GM23248 (cell line): ENCODE measurements around the gene GRK3. TPM values are rescaled to one million over a fixed set of nuclear protein-coding genes. Genes with fewer than 3 reads are reported as not detected.

Experiments used
- DNase-seq: peaks from one replicate; pipeline ENCODE4 v3.0.0-alpha.2; 2015
- H2AFZ ChIP-seq: fragments of 200-600 bp; sonication (generic); 2 replicates; pipeline ENCODE4 v1.6.1; 2016; ENCODE audit warnings: antibody characterized with exemption
- H3F3A ChIP-seq: fragments of 200-600 bp; sonication (generic); 2 replicates; pipeline ENCODE4 v1.6.1; 2016; ENCODE audit warnings: mild to moderate bottlenecking, antibody characterized with exemption, mixed run types; ENCODE audit not compliant: insufficient read depth
- H3K27ac ChIP-seq: fragments of 200-600 bp; sonication (generic); 2 replicates; pipeline ENCODE4 v1.5.1; 2016; ENCODE audit warnings: mild to moderate bottlenecking
- H3K27me3 ChIP-seq: fragments of 200-600 bp; sonication (generic); replicated peaks from 2 replicates; pipeline ENCODE4 v1.6.1; 2016; ENCODE audit warnings: mild to moderate bottlenecking; ENCODE audit not compliant: insufficient read depth
- H3K36me3 ChIP-seq: fragments of 200-600 bp; sonication (generic); 2 replicates; pipeline ENCODE4 v1.6.1; 2016; ENCODE audit warnings: low read depth, mild to moderate bottlenecking
- H3K4me1 ChIP-seq: fragments of 200-600 bp; sonication (generic); 2 replicates; pipeline ENCODE4 v1.6.1; 2016; ENCODE audit warnings: mild to moderate bottlenecking; ENCODE audit not compliant: insufficient read depth
- H3K4me2 ChIP-seq: fragments of 200-600 bp; sonication (generic); one replicate; pipeline ENCODE4 v1.6.1; 2016; ENCODE audit warnings: mild to moderate bottlenecking; ENCODE audit not compliant: unreplicated experiment
- H3K4me3 ChIP-seq: fragments of 200-600 bp; sonication (generic); 2 replicates; pipeline ENCODE4 v1.5.1; 2016; ENCODE audit warnings: mild to moderate bottlenecking
- H3K79me2 ChIP-seq: fragments of 200-600 bp; sonication (generic); 2 replicates; pipeline ENCODE4 v1.6.1; 2016; ENCODE audit warnings: mild to moderate bottlenecking; ENCODE audit not compliant: insufficient read depth
- H3K9ac ChIP-seq: fragments of 200-600 bp; sonication (generic); 2 replicates; pipeline ENCODE4 v1.6.1; 2016; ENCODE audit warnings: mild to moderate bottlenecking
- H3K9me2 ChIP-seq: fragments of 200-600 bp; sonication (generic); 2 replicates; pipeline ENCODE4 v1.6.1; 2016; ENCODE audit warnings: mixed run types, mild to moderate bottlenecking, moderate library complexity; ENCODE audit not compliant: insufficient read depth
- H3K9me3 ChIP-seq: fragments of 200-600 bp; sonication (generic); one replicate; pipeline ENCODE4 v1.6.1; 2017; ENCODE audit warnings: low read depth
- H4K20me1 ChIP-seq: fragments of 200-600 bp; sonication (generic); 2 replicates; pipeline ENCODE4 v1.6.0; 2016; ENCODE audit not compliant: insufficient read depth
- EZH2 ChIP-seq: fragments of 200-600 bp; sonication (generic); IDR thresholded peaks from 2 replicates; pipeline ENCODE4 v1.6.1; 2018; ENCODE audit warnings: antibody characterized with exemption, mild to moderate bottlenecking; ENCODE audit not compliant: insufficient read depth, poor library complexity, severe bottlenecking
- EZH2phosphoT487 ChIP-seq: fragments of 200-600 bp; sonication (generic); IDR thresholded peaks from 2 replicates; pipeline ENCODE4 v1.6.1; 2018; ENCODE audit warnings: antibody characterized with exemption, moderate library complexity, mild to moderate bottlenecking, low read depth; ENCODE audit not compliant: insufficient read depth
- WGBS, 2 experiments: methylation state at CpG; one replicate each; pipeline ENCODE4 v1.1.6; 2015 to 2017; ENCODE audit warnings: low lambda C conversion rate in 2 of 2, low coverage in 1 of 2; ENCODE audit errors: missing lambda C conversion rate in 2 of 2; 5-methylcytosine and 5-hydroxymethylcytosine counted together
- in situ Hi-C: fragments of 300-500 bp; cut with MboI; formaldehyde crosslinking; loops from 2 replicates; pipeline ENCODE4 v1.15.0; 2020
- polyA plus RNA-seq: library from polyadenylated mRNA; unstranded; fragments of >200 nt; fragmentation: Nextera tagmentation; extraction: Ambion mirVana; gene quantifications from 2 replicates; pipeline ENCODE4 v1.2.1, GENCODE V29; 2016
- small RNA-seq: library from RNA; depleted of rRNA; stranded (forward); fragments of <200 nt; gene quantifications from one replicate; pipeline ENCODE3, GENCODE V24; 2014; ENCODE audit warnings: low read depth, low replicate concordance
- total RNA-seq: library from RNA; depleted of rRNA; stranded (reverse); fragments of >200 nt; shearing (Covaris generic); gene quantifications from 2 replicates; pipeline ENCODE4 v1.2.3, GENCODE V29; 2014; rRNA removed

GRK3 gene
- total and polyA plus RNA-seq, 2 experiments from 2014 or later = 0.08 to 0.11 TPM

- Histone ChIP-seq H3F3A (no peaks in the 10 kb centered on the region), H3K4me3 (no peak overlapping the region), H3K9me3 (no peaks in the 10 kb centered on the region), H3K4me2 (no peak overlapping the region), H4K20me1 (no peaks in the 10 kb centered on the region), H2AFZ (no peak overlapping the region), H3K27ac (no peak overlapping the region), H3K79me2 (no peaks in the 10 kb centered on the region), H3K36me3 (no peaks in the 10 kb centered on the region), H3K9ac (no peak overlapping the region), H3K4me1 (no peaks in the 10 kb centered on the region), H3K9me2 (no peaks in the 10 kb centered on the region), H3K27me3 (no peaks in the 10 kb centered on the region)
- peak; percentile 18 for DNase-seq
- TF ChIP-seq EZH2 = no peak
- no peak for TF ChIP-seq EZH2phosphoT487
- 56 to 58% methylated on average over 11 to 12 of the region's 12 CpGs for WGBS, 2 experiments
- in situ Hi-C loops = loop anchor here (5.0 kb wide), 1 partner anchor 322 kb away; no protein-coding TSS in a partner anchor
These were observed 210.1 kb downstream of the GRK3 start for GRCh38 chr22:25774575-25775026.

- in situ Hi-C loops = no loop called here
- no peaks in the 10 kb centered on the region for H3K4me1 ChIP-seq
- 35 to 47% methylated on average over 7 to 8 of the region's 8 CpGs for WGBS, 2 experiments
- no peaks in the 10 kb centered on the region for H3K27me3 ChIP-seq
- no peaks in the 10 kb centered on the region for H3K9me3 ChIP-seq
- H3K36me3 ChIP-seq = no peaks in the 10 kb centered on the region
- no peak overlapping the region for H3K27ac ChIP-seq
- peak; percentile 27 for DNase-seq
- no peak overlapping the region for H3K4me2 ChIP-seq
- H3K79me2 ChIP-seq = no peaks in the 10 kb centered on the region
- no peaks in the 10 kb centered on the region for H3F3A ChIP-seq
- TF ChIP-seq EZH2phosphoT487 (no peak), EZH2 (no peak)
- no peaks in the 10 kb centered on the region for H4K20me1 ChIP-seq
- no peaks in the 10 kb centered on the region for H3K9me2 ChIP-seq
- no peak overlapping the region for H3K4me3 ChIP-seq
- no peak overlapping the region for H3K9ac ChIP-seq
- H2AFZ ChIP-seq = no peak overlapping the region
These were observed 211.1 kb downstream of the GRK3 start for GRCh38 chr22:25775531-25775930.

GRCh38 chr22:25777411-25777810, 212.9 kb downstream of the GRK3 start:
- no peak overlapping the region for H2AFZ ChIP-seq
- no peak overlapping the region for H3K9ac ChIP-seq
- no peaks in the 10 kb centered on the region for H3K4me1 ChIP-seq
- 69 to 70% methylated on average over 9 of the region's 9 CpGs for WGBS, 2 experiments
- H3K4me3 ChIP-seq = no peak overlapping the region
- H3K9me3 ChIP-seq = no peaks in the 10 kb centered on the region
- H3K36me3 ChIP-seq = no peaks in the 10 kb centered on the region
- no peak overlapping the region for H3K4me2 ChIP-seq
- no peaks in the 10 kb centered on the region for H3K9me2 ChIP-seq
- no peaks in the 10 kb centered on the region for H3K79me2 ChIP-seq
- TF ChIP-seq EZH2 (no peak), EZH2phosphoT487 (no peak)
- DNase-seq = no peak
- H3K27ac ChIP-seq = no peak overlapping the region
- H4K20me1 ChIP-seq = no peaks in the 10 kb centered on the region
- in situ Hi-C loops = no loop called here
- no peaks in the 10 kb centered on the region for H3F3A ChIP-seq
- H3K27me3 ChIP-seq = no peaks in the 10 kb centered on the region

- Histone ChIP-seq H3K4me2 (no peak overlapping the region), H3K36me3 (no peaks in the 10 kb centered on the region), H3K4me1 (no peaks in the 10 kb centered on the region), H3K27me3 (no peaks in the 10 kb centered on the region), H3K9me3 (no peaks in the 10 kb centered on the region), H2AFZ (no peak overlapping the region), H3K79me2 (no peaks in the 10 kb centered on the region), H3F3A (no peaks in the 10 kb centered on the region), H3K4me3 (no peak overlapping the region), H3K27ac (no peak overlapping the region), H4K20me1 (no peaks in the 10 kb centered on the region), H3K9me2 (no peaks in the 10 kb centered on the region), H3K9ac (no peak overlapping the region)
- in situ Hi-C loops = no loop called here
- DNase-seq = peak; percentile 67
- WGBS, 2 experiments = 18 to 25% methylated on average over 8 of the region's 8 CpGs
- TF ChIP-seq EZH2phosphoT487 (no peak), EZH2 (no peak)
These were observed 213.4 kb downstream of the GRK3 start for GRCh38 chr22:25777870-25778269.

Small RNAs within 50 kb of the gene (small RNA-seq; reads per million reads assigned to genes)
- gene RNA5SP494 = not detected

Other genes starting within 250 kb of the GRK3 start
- gene MYO18B, start 177.5 kb downstream of the GRK3 start, total RNA-seq = not detected in 2 replicates
- gene MYO18B, start 177.5 kb downstream of the GRK3 start, polyA plus RNA-seq = not detected in 2 replicates